ENCODE results near the gene TMEM179.

Gene TMEM179

DNA sequence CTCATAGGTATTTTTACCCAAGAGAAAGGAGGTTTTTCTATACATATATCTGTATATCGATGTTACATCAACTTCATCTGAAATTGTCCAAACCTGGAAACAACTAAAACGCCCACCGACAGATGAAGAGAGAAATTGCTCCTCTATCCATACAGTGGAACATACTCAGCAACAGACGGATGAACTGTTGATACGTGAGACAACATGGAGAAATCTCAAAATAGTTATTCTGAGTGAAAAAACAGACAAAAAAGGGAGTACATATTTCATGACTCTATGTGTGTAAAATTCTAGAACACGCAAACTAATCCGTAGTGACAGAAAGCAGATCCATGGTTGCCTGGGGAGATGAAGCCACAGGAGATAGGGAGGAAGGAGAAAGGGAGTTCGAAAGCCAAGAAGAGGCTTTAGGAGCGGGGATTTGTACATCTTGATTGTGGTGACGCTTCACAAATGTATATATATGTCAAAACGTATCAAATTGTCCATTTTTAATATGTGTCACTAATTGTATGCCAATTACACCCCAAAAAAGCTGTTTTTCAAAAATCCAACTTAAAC lies 62.6 kb downstream of the TMEM179 start:
- FAIRE-seq, result no peak
